CD4-positive, alpha-beta T cell treated with Interleukin-15 for 1 hour (primary cell): ENCODE measurements around the gene F7.
A peak's percentile ranks its signal among the peaks of the same experiment; 100 is the strongest.
"Not testable (repeated sequence)": the region's sequence is repeated elsewhere in the genome, so short reads cannot be mapped to it uniquely, and the experiment has no call there.

Source experiments
- DNase-seq: peaks from one replicate; pipeline ENCODE4 v3.0.0-alpha.2; 2020

F7 gene

DNA sequence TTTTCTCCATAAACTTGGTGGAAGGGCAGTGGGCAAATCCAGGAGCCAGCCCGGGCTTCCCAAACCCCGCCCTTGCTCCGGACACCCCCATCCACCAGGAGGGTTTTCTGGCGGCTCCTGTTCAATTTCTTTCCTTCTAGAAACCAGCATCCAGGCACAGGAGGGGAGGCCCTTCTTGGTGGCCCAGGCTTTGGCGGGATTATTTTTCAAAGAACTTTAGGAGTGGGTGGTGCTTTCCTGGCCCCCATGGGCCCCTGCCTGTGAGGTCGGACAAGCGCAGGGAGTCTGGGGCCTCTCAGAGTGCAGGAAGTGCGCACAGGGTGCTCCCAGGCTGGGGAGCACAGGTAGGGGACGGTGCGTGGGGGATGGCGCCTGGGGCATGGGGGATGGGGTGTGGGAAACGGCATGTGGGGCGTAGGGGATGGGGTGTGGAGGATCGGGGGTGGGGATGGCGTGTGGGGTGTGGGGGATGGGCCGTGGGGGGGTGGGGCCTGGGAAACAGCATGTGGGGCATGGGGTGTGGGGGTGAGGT, 396 bp downstream of the F7 start:
- DNase-seq, result no peak

DNA sequence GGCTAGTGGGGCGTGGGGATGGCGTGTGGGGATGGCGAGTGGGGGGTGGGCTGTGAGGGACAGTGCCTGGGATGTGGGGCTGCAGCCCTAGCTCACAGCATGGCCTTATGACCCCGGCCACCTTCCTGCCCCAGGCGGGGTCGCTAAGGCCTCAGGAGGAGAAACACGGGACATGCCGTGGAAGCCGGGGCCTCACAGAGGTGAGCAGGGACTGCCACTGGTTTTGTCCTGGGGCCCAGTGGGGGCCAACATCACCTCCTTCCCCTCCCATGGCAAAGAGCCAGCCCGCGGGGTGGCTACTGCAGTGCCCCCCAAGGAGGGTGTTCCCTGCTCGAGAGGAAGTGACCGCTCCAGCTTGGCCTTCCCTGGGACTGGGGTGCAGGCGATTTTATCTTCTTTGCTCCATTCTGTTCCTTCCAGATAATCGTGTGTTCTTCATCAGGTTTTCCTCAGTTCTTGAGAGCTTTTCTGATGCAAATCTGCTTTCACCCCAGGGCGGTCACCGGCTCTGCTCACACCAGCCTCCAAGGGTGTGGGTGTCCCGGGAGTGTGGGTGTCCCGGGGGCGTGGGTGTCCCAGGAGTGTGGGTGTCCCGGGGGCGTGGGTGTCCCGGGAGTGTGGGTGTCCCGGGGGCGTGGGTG, 1.2 kb downstream of the F7 start:
- DNase-seq, result no peak

DNA sequence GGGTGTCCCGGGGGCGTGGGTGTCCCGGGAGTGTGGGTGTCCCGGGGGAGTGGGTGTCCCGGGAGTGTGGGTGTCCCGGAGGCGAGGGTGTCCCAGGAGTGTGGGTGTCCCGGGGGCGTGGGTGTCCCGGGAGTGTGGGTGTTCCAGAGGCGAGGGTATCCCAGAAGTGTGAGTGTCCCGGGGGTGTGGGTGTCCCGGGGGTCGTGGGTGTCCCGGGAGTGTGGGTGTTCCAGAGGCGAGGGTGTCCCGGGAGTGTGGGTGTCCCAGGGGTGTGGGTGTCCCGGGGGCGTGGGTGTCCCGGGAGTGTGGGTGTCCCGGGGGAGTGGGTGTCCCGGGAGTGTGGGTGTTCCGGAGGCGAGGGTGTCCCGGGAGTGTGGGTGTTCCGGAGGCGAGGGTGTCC, 2.9 kb downstream of the F7 start:
- DNase-seq, result not testable (repeated sequence)

DNA sequence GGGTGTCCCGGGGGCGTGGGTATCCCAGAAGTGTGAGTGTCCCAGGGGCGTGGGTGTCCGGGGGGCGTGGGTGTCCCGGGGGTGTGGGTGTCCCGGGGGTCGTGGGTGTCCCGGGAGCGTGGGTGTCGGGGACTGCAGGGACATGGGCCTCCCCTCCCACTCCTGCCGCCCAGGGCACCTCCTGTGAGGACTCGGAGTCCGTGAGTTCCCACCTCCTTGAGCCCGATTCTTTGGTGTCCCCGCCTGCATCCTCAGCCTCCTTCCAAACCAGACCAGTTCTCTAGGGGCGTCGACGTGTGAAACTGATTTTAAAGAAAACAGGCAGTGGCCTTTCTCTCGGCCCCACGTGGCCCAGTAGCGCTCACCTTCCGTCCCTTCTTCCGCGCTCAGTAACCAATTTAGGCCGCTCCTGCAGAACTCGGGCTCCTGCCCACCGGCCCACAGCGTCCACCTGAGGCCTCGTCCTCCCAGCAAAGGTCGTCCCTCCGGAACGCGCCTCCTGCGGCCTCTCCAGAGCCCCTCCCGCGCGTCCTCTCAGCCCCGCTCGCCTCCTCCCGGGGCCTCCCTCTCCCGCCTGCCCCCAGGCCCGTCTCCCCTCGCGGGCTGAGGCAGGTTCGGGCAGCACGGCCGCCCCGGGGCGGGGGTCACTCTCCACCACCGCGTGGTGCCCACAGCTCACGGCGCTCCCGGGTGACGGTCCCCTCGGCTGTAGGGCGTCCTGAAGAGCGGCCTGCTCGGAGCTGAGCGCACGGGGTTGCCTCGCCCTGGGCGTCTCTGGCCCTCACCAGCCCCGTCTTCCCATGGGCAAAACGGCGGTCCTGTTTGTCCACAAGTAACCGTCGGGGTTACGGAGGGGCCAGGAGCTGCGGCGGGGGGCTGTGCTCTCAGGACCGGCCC, 3.8 kb downstream of the F7 start:
- DNase-seq, result peak; percentile 5

DNA sequence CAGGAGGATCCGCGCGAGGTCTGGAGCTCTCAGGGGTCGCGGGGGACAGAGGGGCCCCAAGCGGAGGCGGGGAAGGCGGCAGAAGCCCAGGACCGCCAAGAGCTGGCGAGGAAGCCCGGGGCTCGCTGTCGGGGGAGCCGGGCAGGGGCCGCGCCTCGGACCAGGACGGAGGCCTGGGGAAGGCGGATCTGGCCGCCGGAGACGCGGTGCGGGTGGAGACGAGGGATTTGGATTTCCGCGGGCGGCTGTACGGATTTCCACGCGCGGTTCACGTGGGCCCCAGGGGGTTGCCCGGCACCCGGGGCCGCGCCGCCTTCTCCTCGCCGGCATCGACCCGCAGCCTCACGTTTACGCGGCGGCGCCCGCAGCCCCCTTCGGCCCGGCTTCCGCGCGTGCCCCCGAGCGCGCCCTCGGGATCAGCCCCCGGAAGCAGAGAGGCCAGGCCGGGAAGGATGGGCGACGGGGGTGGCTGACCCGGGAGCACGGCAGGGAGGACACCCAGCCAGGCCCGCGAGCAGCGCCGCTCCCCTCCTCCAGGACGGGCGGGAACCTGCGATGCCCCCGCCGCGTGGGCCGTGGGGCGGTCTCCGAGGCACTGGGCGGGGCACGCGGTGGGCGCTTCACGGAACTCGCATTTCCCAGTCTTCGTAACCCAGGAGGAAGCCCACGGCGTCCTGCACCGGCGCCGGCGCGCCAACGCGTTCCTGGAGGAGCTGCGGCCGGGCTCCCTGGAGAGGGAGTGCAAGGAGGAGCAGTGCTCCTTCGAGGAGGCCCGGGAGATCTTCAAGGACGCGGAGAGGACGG, 4.7 kb downstream of the F7 start:
- no peak for DNase-seq

DNA sequence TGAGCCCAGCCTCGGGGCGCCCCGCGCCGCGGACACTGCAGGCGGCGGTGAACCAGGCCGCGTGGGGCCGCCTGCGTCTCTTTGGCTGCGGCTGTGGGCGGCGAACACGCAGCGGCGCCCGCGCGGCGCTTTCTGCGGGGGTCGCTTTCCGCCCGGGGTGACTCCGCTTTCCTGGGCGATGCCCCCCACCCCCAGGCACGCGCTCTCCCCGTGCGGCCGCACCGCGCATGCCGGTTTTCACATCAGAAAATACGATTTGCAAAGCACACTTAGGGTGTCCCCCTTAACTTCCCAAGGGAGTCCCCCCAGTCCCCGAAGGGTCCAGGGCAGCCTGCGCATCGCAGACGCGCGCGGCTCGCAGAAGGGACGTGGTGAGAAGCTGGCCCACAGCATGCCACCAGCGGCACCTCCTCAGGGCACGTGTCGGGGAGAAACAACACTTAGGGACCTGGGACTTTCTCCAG, 5.3 kb downstream of the F7 start:
- no peak for DNase-seq

DNA sequence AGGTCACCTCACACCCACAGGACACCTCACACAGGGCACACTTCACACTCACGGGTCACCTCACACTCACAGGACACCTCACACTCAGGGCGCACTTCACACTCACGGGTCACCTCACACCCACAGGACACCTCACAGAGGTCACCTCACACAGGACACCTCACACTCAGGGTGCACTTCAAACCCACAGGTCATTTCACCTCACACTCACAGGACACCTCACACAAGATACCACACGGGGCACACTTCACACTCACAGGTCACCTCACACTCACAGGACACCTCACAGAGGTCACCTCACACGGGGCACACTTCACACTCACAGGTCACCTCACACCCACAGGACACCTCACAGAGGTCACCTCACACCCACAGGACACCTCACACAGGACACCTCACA, 6.2 kb downstream of the F7 start:
- not testable (repeated sequence) for DNase-seq

DNA sequence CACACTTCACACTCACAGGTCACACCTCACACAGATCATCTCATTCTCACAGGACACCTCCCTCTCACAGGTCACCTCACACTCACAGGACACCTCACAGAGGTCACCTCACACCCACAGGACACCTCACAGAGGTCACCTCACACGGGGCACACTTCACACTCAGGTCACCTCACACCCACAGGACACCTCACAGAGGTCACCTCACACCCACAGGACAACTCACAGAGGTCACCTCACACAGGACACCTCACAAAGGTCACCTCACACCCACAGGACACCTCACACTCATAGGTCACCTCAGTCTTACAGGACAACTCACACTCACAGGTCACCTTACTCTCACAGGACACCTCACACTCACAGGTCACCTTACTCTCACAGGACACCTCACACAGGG, 6.9 kb downstream of the F7 start:
- DNase-seq, result not testable (repeated sequence)

DNA sequence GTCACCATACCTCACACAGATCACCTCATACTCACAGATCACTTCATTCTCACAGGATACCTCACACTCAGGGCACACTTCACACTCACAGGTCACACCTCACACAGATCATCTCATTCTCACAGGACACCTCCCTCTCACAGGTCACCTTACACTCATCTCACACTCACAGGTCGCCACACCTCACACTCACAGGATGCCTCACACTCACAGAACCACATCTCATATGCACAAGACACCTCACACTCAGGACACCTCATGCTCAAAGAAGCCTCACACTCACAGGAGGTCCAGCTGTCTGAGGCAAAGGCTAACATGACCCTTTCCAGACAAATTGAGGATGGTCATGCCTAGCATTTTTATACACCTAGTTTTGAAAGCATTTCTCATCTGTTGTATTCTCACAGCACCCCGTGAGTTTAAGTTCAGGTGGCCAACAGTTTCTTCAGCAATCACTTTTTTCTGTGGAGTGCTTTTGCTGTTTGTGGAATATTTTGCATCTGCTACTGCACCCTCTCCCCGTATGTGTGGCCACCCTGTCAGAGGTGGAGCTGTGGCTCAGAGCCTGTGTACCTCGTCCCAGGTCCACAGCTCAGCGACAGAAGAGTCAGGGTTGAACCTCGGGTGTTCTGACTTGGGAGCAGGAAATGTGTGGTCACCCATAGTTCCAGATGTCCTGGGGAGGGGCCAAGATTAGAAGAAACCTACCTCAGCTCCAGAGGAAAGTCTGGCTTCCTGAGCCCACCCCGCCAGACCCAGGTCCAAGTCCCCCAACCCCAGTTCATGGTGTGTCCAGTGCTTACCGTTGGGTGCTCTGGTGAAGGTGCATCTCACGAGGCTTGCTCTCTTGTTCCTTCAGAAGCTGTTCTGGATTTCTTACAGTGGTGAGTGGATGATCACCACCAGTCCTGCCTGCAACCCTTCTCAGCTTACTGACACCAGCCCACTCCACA, 7.6 kb downstream of the F7 start:
- no peak for DNase-seq

DNA sequence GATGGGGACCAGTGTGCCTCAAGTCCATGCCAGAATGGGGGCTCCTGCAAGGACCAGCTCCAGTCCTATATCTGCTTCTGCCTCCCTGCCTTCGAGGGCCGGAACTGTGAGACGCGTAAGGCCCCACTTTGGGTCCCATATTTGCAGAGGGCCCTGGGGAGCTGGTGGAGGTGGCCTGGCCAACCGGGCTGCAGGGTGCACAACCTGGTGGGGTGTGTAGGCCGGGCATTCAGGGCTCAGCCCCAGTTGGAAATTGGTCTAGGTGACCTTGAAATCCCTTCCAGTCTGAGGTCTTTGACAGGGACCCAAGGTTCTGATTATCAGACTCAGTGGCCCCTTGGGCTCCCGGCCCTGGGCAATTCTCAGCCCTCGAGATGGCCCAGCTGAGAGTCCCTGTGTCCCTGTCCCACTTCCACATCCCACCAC, 8.3 kb downstream of the F7 start:
- no peak for DNase-seq

DNA sequence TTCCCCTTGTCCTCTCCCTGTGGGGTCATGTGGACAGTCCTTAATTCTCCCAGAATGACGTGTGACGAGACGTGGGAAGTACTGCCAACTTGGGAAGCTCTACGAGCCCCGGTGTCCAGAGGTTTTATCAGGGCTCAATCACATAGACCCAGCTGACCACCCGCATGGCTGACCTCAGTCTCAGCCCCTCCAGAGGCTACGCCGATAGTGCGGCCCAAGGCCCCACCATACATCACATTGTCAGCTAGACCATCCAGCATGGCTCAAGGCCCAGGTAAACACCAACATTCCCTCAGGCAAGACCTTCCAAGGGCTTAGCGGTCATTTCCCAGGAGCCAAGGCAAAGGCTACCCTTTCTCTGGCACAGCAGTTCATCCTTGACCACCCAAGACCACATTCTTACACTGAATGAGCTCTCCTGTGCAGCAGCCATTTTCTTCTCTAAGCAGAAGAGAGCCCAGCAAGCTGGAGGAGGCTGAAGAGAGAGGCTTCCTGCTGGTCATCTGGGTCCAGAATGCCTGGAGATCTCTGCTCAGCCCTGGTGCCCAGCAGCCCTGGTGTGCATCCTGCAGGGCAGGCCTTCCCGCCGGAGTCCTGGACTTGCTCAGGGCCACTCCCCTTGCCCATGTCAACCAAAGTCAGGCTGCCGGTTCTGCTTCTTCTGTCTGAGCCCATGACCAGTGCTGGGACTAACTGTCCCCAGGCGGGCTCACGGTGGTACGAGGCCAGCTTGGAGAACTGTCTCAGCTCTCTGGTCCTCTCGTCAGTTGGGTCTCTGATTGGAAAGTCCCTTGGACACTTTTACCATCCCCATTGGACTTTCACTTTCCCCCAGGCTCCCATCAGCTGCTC, 9.1 kb downstream of the F7 start:
- no peak for DNase-seq

DNA sequence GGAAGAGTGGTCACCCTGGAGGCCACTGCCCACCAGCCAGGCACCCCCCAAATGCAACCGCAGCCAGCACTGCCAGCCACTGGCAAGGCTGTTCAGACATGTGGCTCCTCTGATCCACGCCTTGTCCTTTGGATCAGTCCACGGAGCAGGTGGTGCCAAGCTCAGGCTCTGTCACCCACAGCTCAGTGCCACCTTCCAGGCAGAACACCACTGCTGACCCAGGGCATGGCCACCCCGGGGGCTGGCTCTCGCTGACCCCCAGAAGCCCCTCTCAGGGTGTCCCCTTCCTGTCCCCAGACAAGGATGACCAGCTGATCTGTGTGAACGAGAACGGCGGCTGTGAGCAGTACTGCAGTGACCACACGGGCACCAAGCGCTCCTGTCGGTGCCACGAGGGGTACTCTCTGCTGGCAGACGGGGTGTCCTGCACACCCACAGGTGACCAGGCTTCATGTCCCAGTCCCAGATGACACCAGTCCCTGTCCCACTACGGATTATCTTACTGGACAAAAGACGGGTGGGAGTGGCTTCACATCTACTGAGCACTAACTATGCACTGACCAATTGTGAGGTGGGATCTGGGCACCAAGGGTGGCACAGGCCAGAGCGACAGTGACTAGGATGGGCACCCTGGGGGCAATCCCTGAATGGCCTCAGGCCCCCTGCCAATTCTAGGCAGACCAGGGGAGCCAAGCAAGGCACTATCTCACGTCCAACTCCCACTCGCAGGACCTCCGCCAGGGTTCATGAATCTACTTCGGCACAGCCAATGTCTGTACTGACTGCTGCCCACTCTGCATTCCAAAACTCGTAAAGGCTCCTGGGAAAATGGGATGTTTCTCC, 10.0 kb downstream of the F7 start:
- DNase-seq, result no peak

DNA sequence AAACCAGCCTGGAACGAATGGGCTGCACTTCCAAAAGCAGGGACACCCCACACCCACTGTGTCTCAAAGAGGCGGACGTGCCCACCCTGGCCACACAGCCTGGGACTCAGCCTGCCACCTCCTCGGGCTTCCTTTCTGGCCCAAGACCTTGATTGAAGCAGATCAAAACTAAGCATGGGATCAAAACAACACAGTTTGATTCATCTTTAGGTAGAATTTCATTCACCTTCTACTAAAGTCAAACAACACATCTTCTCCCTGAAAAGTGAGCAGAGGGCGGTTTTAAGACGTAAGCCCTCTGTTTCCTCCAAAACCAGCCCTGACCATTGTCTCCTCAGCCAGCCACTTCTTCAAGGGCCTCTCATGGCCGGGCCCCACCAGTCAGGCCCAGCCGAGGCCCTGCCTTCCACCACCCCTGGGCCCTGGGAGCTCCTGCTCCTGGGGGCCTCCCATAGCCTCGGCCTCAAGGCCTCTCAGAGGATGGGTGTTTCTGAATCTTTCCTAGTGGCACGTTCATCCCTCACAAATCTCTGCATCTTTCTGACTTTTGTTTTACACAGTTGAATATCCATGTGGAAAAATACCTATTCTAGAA, 10.7 kb downstream of the F7 start:
- no peak for DNase-seq

DNA sequence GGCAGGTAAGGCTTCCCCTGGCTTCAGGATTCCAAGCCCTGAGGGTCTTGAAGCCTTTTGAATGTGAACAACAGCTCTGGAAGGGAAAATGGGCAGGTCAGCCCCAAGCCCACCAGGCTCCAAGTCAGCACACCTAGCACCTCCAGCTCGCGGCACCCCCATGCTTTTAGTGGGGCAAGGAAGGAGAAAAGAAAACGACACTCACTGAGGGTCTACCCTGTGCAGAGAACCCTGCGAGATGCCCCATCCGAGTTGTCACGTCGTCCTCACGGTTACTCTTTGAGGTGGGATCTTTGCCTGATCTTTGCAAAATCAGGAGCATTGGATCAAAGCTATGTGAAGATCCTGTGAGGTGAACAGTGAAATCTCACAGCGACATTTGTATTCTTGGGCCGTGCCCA, 11.3 kb downstream of the F7 start:
- no peak for DNase-seq

DNA sequence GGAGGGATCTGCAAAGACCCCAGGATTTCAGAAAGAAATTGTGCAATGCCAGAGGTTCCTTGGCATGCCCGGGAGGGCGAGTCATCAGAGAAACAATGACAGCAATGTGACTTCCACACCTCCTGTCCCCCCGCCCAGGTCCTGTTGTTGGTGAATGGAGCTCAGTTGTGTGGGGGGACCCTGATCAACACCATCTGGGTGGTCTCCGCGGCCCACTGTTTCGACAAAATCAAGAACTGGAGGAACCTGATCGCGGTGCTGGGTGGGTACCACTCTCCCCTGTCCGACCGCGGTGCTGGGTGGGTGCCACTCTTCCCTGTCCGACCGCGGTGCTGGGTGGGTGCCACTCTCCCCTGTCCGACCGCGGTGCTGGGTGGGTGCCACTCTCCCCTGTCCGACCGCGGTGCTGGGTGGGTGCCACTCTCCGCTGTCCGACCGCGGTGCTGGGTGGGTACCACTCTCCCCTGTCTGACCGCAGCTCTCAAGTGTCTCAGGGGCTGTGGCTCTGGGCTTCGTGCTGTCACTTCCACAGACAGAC, 11.8 kb downstream of the F7 start:
- no peak for DNase-seq

DNA sequence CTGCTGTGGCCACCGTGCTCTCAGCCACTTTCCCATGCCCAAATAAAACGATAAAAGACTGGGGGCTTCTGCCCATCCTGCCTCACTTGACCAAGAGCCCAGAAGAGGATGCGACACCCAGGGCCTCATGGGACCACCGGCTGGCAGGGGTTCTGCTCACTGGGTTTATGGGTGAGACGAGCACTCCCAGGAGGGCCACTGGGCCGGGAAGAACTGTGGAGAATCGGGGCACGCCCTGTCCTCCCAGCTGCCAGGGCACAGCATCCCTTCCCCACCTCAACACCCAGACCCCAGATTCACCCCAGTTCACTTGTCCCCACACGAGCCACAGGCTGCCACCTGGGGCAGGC, 12.3 kb downstream of the F7 start:
- DNase-seq, result no peak

DNA sequence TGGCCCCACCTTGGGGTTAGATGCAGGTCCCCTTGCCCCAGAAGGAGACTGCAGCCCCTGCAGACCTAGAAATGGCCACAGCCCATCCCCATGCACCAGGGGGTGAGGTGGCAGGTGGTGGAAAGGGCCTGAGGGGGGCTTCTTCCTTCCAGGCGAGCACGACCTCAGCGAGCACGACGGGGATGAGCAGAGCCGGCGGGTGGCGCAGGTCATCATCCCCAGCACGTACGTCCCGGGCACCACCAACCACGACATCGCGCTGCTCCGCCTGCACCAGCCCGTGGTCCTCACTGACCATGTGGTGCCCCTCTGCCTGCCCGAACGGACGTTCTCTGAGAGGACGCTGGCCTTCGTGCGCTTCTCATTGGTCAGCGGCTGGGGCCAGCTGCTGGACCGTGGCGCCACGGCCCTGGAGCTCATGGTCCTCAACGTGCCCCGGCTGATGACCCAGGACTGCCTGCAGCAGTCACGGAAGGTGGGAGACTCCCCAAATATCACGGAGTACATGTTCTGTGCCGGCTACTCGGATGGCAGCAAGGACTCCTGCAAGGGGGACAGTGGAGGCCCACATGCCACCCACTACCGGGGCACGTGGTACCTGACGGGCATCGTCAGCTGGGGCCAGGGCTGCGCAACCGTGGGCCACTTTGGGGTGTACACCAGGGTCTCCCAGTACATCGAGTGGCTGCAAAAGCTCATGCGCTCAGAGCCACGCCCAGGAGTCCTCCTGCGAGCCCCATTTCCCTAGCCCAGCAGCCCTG, 12.8 kb downstream of the F7 start:
- no peak for DNase-seq

DNA sequence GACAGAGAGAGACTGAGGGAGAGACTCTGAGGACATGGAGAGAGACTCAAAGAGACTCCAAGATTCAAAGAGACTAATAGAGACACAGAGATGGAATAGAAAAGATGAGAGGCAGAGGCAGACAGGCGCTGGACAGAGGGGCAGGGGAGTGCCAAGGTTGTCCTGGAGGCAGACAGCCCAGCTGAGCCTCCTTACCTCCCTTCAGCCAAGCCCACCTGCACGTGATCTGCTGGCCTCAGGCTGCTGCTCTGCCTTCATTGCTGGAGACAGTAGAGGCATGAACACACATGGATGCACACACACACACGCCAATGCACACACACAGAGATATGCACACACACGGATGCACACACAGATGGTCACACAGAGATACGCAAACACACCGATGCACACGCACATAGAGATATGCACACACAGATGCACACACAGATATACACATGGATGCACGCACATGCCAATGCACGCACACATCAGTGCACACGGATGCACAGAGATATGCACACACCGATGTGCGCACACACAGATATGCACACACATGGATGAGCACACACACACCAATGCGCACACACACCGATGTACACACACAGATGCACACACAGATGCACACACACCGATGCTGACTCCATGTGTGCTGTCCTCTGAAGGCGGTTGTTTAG, 13.7 kb downstream of the F7 start:
- DNase-seq, result no peak
